ENCODE results near the gene OR5D13.

The OR5D13 gene

GRCh38 chr11:55806248-55806647 is 33.0 kb downstream of the OR5D13 start:
- H3K36me3 ChIP-seq, result no peaks in the 10 kb centered on the region
- no peak for TF ChIP-seq CTCF (IDR thresholded peaks at IDR 0.05)
- no peak for DNase-seq
- peaks cover 0 to 11% (median 0%) of the 10 kb centered on the region in 3 donors for H3K9me3 ChIP-seq
- no peaks in the 10 kb centered on the region for H3K4me1 ChIP-seq
- intact Hi-C loops (cut with DNase I; ENCODE audit: low total_unique reads), result no loop called here
- no peak overlapping the region for H3K4me3 ChIP-seq
- no peak overlapping the region for H3K27ac ChIP-seq
- no peaks in the 10 kb centered on the region for H3K27me3 ChIP-seq

GRCh38 chr11:55811067-55811466 is 37.8 kb downstream of the OR5D13 start, which contains the start of gene OR5L1:
TSS of gene OR5L1 (plus strand) at chr11:55811367. CDS start at chr11:55811467, 100 bp downstream.
- Histone ChIP-seq H3K27me3 (no peaks in the 10 kb centered on the region), H3K4me3 (no peak within 1 kb of the TSS), H3K27ac (no peak within 1 kb of the TSS), H3K36me3 (no peaks in the 10 kb centered on the region), H3K4me1 (no peaks in the 10 kb centered on the region), H3K9me3 (peaks cover 0 to 5% (median 0%) of the 10 kb centered on the region in 3 donors)
- intact Hi-C loops (cut with DNase I; ENCODE audit: low total_unique reads), result no loop called here
- no peak for TF ChIP-seq CTCF (IDR thresholded peaks at IDR 0.05)
- no peak for DNase-seq

- no peaks in the 10 kb centered on the region for H3K27me3 ChIP-seq
- no peak for TF ChIP-seq CTCF (IDR thresholded peaks at IDR 0.05)
- no peaks in the 10 kb centered on the region for H3K9me3 ChIP-seq
- DNase-seq, result no peak
- no peak within 1 kb of the TSS for H3K27ac ChIP-seq
- no peaks in the 10 kb centered on the region for H3K4me1 ChIP-seq
- no peak within 1 kb of the TSS for H3K4me3 ChIP-seq
- intact Hi-C loops (cut with DNase I; ENCODE audit: low total_unique reads), result no loop called here
- H3K36me3 ChIP-seq, result no peaks in the 10 kb centered on the region
These were observed 46.1 kb downstream of the OR5D13 start, which contains the start of gene OR5D18 for GRCh38 chr11:55819330-55819729. TSS of gene OR5D18 (plus strand) at chr11:55819630. CDS start at chr11:55819630, 0 bp downstream.
